Brain pericyte (primary cell): Measurements from ENCODE around the gene DNER.
"Not testable (repeated sequence)": the region's sequence is repeated elsewhere in the genome, so short reads cannot be mapped to it uniquely, and the experiment has no call there.

Experiments
- DNase-seq: peaks from one replicate; pipeline ENCODE4 v3.0.0-alpha.2; 2012; ENCODE audit warnings: low read depth, low spot score

The DNER gene

GRCh38 chr2:229622495-229623355 lies 91.6 kb downstream of the DNER start:
- no peak for DNase-seq

GRCh38 chr2:229620759-229621158 lies 93.6 kb downstream of the DNER start:
- DNase-seq = no peak

- DNase-seq = no peak
These were observed 94.1 kb downstream of the DNER start for GRCh38 chr2:229620289-229620688.

- no peak for DNase-seq
These were observed 97.9 kb downstream of the DNER start for GRCh38 chr2:229616433-229616832.

GRCh38 chr2:229614021-229614420 lies 100.3 kb downstream of the DNER start:
- not testable (repeated sequence) for DNase-seq

- no peak for DNase-seq
These were observed 101.9 kb downstream of the DNER start for GRCh38 chr2:229612384-229612971.

GRCh38 chr2:229611360-229611759 lies 103.0 kb downstream of the DNER start:
- DNase-seq = no peak

GRCh38 chr2:229610872-229611271 lies 103.5 kb downstream of the DNER start:
- no peak for DNase-seq

- no peak for DNase-seq
These were observed 104.0 kb downstream of the DNER start for GRCh38 chr2:229610333-229610732.

- no peak for DNase-seq
These were observed 112.4 kb downstream of the DNER start for GRCh38 chr2:229601936-229602335.

GRCh38 chr2:229601396-229601795 lies 113.0 kb downstream of the DNER start:
- DNase-seq = no peak

GRCh38 chr2:229598227-229598626 lies 116.1 kb downstream of the DNER start:
- DNase-seq = no peak

GRCh38 chr2:229596796-229597195 lies 117.6 kb downstream of the DNER start:
- DNase-seq = no peak

- no peak for DNase-seq
These were observed 122.7 kb downstream of the DNER start for GRCh38 chr2:229591611-229592010.

GRCh38 chr2:229586746-229587705 lies 127.3 kb downstream of the DNER start:
- DNase-seq = peak; percentile 26

GRCh38 chr2:229586012-229586411 lies 128.3 kb downstream of the DNER start:
- DNase-seq = no peak

GRCh38 chr2:229582151-229582550 lies 132.2 kb downstream of the DNER start:
- DNase-seq = no peak

- no peak for DNase-seq
These were observed 136.1 kb downstream of the DNER start for GRCh38 chr2:229578052-229578846.

- DNase-seq = no peak
These were observed 138.6 kb downstream of the DNER start for GRCh38 chr2:229575569-229576315.

GRCh38 chr2:229572507-229573271 lies 141.7 kb downstream of the DNER start:
- DNase-seq = no peak
